H1 (cell line): ENCODE measurements around the gene PARD3. TPM values are rescaled to one million over a fixed set of nuclear protein-coding genes. Genes with fewer than 3 reads are reported as not detected.
"Not testable (repeated sequence)": the region's sequence is repeated elsewhere in the genome, so short reads cannot be mapped to it uniquely, and the experiment has no call there.

Experiments
- CTCF ChIA-PET: fragments of 300-600 bp; sonication (Branson Sonifier 250); formaldehyde crosslinking; loops from one replicate; lab custom pipeline; 2021; ENCODE audit not compliant: partially characterized antibody; lab: Charles Lee
- POLR2A ChIA-PET: fragments of 300-600 bp; sonication (Branson Sonifier 250); formaldehyde crosslinking; loops from one replicate; lab custom pipeline; 2021; ENCODE audit warnings: inconsistent platforms; ENCODE audit not compliant: partially characterized antibody; lab: Charles Lee
- DNase-seq, 2 experiments: peaks; one replicate each; pipeline versions ENCODE4 v3.0.0 to v3.0.0-alpha.2; 2010 to 2022; ENCODE audit warnings: low spot score in 2 of 2, low read depth in 1 of 2, mixed read lengths in 1 of 2
- FAIRE-seq: peaks from 2 replicates; lab custom pipeline; 2011; peaks lifted over from hg19 to GRCh38; lab: Jason Lieb, UNC
- H2AFZ ChIP-seq: 2 replicates; pipeline ENCODE4 v1.8.1; 2012; ENCODE audit warnings: low read length, inconsistent platforms
- H2AK5ac ChIP-seq: 2 replicates; pipeline ENCODE4 v1.6.1; 2013; ENCODE audit warnings: low read depth, low read length
- H2BK120ac ChIP-seq: replicated peaks from 2 replicates; pipeline ENCODE3; 2013; ENCODE audit warnings: low read depth, low read length, inconsistent platforms
- H2BK12ac ChIP-seq: 2 replicates; pipeline ENCODE4 v1.6.1; 2013; ENCODE audit warnings: low read depth, low read length
- H2BK15ac ChIP-seq: 2 replicates; pipeline ENCODE4 v1.6.1; 2013; ENCODE audit warnings: low read length
- H2BK20ac ChIP-seq: 2 replicates; pipeline ENCODE4 v1.6.1; 2013; ENCODE audit warnings: low read length
- H2BK5ac ChIP-seq: 2 replicates; pipeline ENCODE4 v1.6.1; 2013; ENCODE audit warnings: low read depth, low read length
- H3K14ac ChIP-seq: 2 replicates; pipeline ENCODE4 v1.6.1; 2013; ENCODE audit warnings: inconsistent platforms; ENCODE audit not compliant: insufficient read length
- H3K18ac ChIP-seq: 2 replicates; pipeline ENCODE4 v1.6.1; 2013; ENCODE audit warnings: low read length; ENCODE audit errors: extremely low read depth
- H3K23ac ChIP-seq: 2 replicates; pipeline ENCODE4 v1.6.1; 2013; ENCODE audit warnings: inconsistent platforms; ENCODE audit not compliant: insufficient read length
- H3K23me2 ChIP-seq: 2 replicates; pipeline ENCODE4 v1.6.1; 2013; ENCODE audit warnings: low read depth, low read length
- H3K27ac ChIP-seq: 2 replicates; pipeline ENCODE4 v1.6.1; 2011; ENCODE audit warnings: low read depth, low read length, inconsistent platforms
- H3K27me3 ChIP-seq, 4 experiments: replicated peaks in 1 of 4; 1 replicate in 1 of 4; 2 replicates in 3 of 4; pipeline versions ENCODE4 v1.6.1 to v1.8.1; 2011 to 2013; ENCODE audit warnings: low read length in 3 of 4, mild to moderate bottlenecking in 3 of 4, inconsistent platforms in 2 of 4, mixed read lengths in 2 of 4, moderate library complexity in 1 of 4; ENCODE audit not compliant: control insufficient read depth in 3 of 4, insufficient read depth in 3 of 4; ENCODE audit errors: extremely low read depth in 1 of 4
- H3K36me3 ChIP-seq, 4 experiments: 2 replicates each; pipeline versions ENCODE4 v1.6.1 to v1.8.1; 2011 to 2013; ENCODE audit warnings: mild to moderate bottlenecking in 4 of 4, low read length in 3 of 4, moderate library complexity in 2 of 4, control low read depth in 1 of 4, inconsistent platforms in 1 of 4; ENCODE audit not compliant: insufficient read depth in 4 of 4, control insufficient read depth in 2 of 4
- H3K4ac ChIP-seq: replicated peaks from 2 replicates; pipeline ENCODE3; 2013; ENCODE audit warnings: low read length, low read depth, mixed read lengths, inconsistent platforms; ENCODE audit not compliant: insufficient read length
- H3K4me1 ChIP-seq, 4 experiments: replicated peaks in 1 of 4; 1 replicate in 1 of 4; 2 replicates in 3 of 4; pipeline versions ENCODE4 v1.6.1 to v1.8.1; 2011 to 2013; ENCODE audit warnings: low read length in 3 of 4, inconsistent platforms in 2 of 4, mixed read lengths in 1 of 4; ENCODE audit not compliant: insufficient read depth in 4 of 4, control insufficient read depth in 3 of 4
- H3K4me2 ChIP-seq, 2 experiments: 2 replicates each; pipeline versions ENCODE4 v1.6.1 to v1.8.1; 2011 to 2013; ENCODE audit warnings: low read depth in 2 of 2, low read length in 2 of 2, control low read depth in 1 of 2, inconsistent platforms in 1 of 2, mild to moderate bottlenecking in 1 of 2; ENCODE audit not compliant: insufficient read depth in 1 of 2
- H3K4me3 ChIP-seq, 4 experiments: fragments of 200-600, 300-600 bp in 1 of 4; sonication (generic), shearing (Covaris generic), sonication (Bioruptor Twin) in 1 of 4; 2 replicates each; pipeline versions ENCODE4 v1.5.1 to v1.8.1; 2011 to 2016; ENCODE audit warnings: low read length in 4 of 4, low read depth in 3 of 4, control low read depth in 2 of 4, inconsistent platforms in 2 of 4, mild to moderate bottlenecking in 2 of 4, mixed read lengths in 1 of 4, moderate library complexity in 1 of 4; ENCODE audit not compliant: insufficient read depth in 2 of 4; ENCODE audit errors: extremely low read depth in 1 of 4
- H3K56ac ChIP-seq: replicated peaks from 2 replicates; pipeline ENCODE3; 2013; ENCODE audit warnings: low read depth, mild to moderate bottlenecking, mixed read lengths, low read length, inconsistent platforms; ENCODE audit not compliant: insufficient read length
- H3K79me1 ChIP-seq: 2 replicates; pipeline ENCODE4 v1.6.1; 2013; ENCODE audit warnings: low read depth, low read length, control low read depth
- H3K79me2 ChIP-seq, 2 experiments: 2 replicates each; pipeline versions ENCODE4 v1.6.1 to v1.8.1; 2012 to 2013; ENCODE audit warnings: low read length in 2 of 2, mild to moderate bottlenecking in 2 of 2, inconsistent platforms in 1 of 2; ENCODE audit not compliant: insufficient read depth in 2 of 2, control insufficient read depth in 1 of 2
- H3K9ac ChIP-seq, 4 experiments: replicated peaks in 1 of 4; 1 replicate in 1 of 4; 2 replicates in 3 of 4; pipeline versions ENCODE4 v1.6.1 to v1.8.1; 2011 to 2013; ENCODE audit warnings: low read depth in 3 of 4, low read length in 3 of 4, control low read depth in 2 of 4, mild to moderate bottlenecking in 2 of 4, moderate library complexity in 2 of 4, inconsistent platforms in 1 of 4; ENCODE audit errors: extremely low read depth in 1 of 4
- H3K9me3 ChIP-seq, 2 experiments: 2 replicates each; pipeline versions ENCODE4 v1.6.1 to v1.8.1; 2012 to 2013; ENCODE audit warnings: mild to moderate bottlenecking in 2 of 2, moderate library complexity in 2 of 2, control low read depth in 1 of 2, inconsistent platforms in 1 of 2, low read depth in 1 of 2, low read length in 1 of 2, mixed read lengths in 1 of 2; ENCODE audit not compliant: insufficient read depth in 2 of 2
- H4K20me1 ChIP-seq, 2 experiments: replicated peaks in 1 of 2; 2 replicates each; pipeline versions ENCODE3 to v1.8.1; 2011 to 2013; ENCODE audit warnings: inconsistent platforms in 2 of 2, low read length in 2 of 2, mild to moderate bottlenecking in 1 of 2; ENCODE audit not compliant: insufficient read depth in 2 of 2, control insufficient read depth in 1 of 2
- H4K5ac ChIP-seq: 2 replicates; pipeline ENCODE4 v1.6.1; 2013; ENCODE audit warnings: low read length, low read depth, mixed read lengths, inconsistent platforms; ENCODE audit not compliant: insufficient read length
- H4K8ac ChIP-seq: 2 replicates; pipeline ENCODE4 v1.8.0; 2013; ENCODE audit warnings: mild to moderate bottlenecking, moderate library complexity, low read length, inconsistent platforms; ENCODE audit not compliant: insufficient read depth; ENCODE audit errors: extremely low read depth
- H4K91ac ChIP-seq: replicated peaks from 2 replicates; pipeline ENCODE3; 2013; ENCODE audit warnings: low read length, mixed read lengths, inconsistent platforms; ENCODE audit not compliant: insufficient read length
- WGBS, 2 experiments: shearing (Covaris generic) in 1 of 2; methylation state at CpG; one replicate each; pipeline versions ENCODE4 v1.1.6 to v1.1.7; 2013 to 2015; ENCODE audit warnings: low lambda C conversion rate in 2 of 2, mixed read lengths in 2 of 2, inconsistent platforms in 1 of 2, low coverage in 1 of 2, missing lambda C conversion rate in 1 of 2; ENCODE audit not compliant: insufficient replicate concordance in 2 of 2, insufficient coverage in 1 of 2, insufficient read length in 1 of 2; ENCODE audit errors: extremely low coverage in 1 of 2, missing lambda C conversion rate in 1 of 2; 5-methylcytosine and 5-hydroxymethylcytosine counted together
- polyA plus RNA-seq, 7 experiments: library from polyadenylated mRNA; depleted of rRNA in 3 of 7; stranded (reverse) in 5 of 7; unstranded in 2 of 7; fragments of >200 nt in 5 of 7; fragments of 200-250 nt in 2 of 7; gene quantifications; 1 replicate in 5 of 7; 2 replicates in 1 of 7; 4 replicates in 1 of 7; pipeline versions ENCODE4 v1.2.1 to v1.2.3, GENCODE V29; 2011 to 2013; ENCODE audit warnings: missing spikeins in 2 of 7, mixed read lengths in 2 of 7
- total RNA-seq: library from RNA; stranded (reverse); fragmentation: NEBNext Ultra II Directional; extraction: Animal tissue kit (Norgen Biotek cat#: 25700); gene quantifications from 2 replicates; pipeline ENCODE4 v1.2.1, GENCODE V29; 2021

PARD3 gene
- total and polyA plus RNA-seq, 2 of the 8 experiments (the other 6 are each of a cell fraction or from before 2014, with no cell fraction given): 19.7 to 49.1 TPM

- H3K9me3 ChIP-seq, H3K4ac ChIP-seq, H3K4me1 ChIP-seq, H2BK5ac ChIP-seq, H4K8ac ChIP-seq, H3K4me3 ChIP-seq, DNase-seq, FAIRE-seq, H3K23ac ChIP-seq, H2BK15ac ChIP-seq, H2BK20ac ChIP-seq, H3K27ac ChIP-seq, H4K91ac ChIP-seq, H2AK5ac ChIP-seq, H3K4me2 ChIP-seq, H2BK120ac ChIP-seq, H4K5ac ChIP-seq, H3K18ac ChIP-seq, H2AFZ ChIP-seq, H3K23me2 ChIP-seq, POLR2A ChIA-PET, H3K14ac ChIP-seq, H3K56ac ChIP-seq, H3K9ac ChIP-seq, H4K20me1 ChIP-seq, H3K27me3 ChIP-seq, H3K36me3 ChIP-seq: not testable (repeated sequence)
- peaks cover 15% of the 10 kb centered on the region for H3K79me1 ChIP-seq
- 0 out of 2 replicates have a peak overlapping the region, but pooled peaks have one; percentile 9 for H2BK12ac ChIP-seq
- CTCF ChIA-PET: interaction anchor here (1.2 kb wide), 1 partner anchor 30 kb away, joined by 3 read pairs; no protein-coding TSS in a partner anchor
- H3K79me2 ChIP-seq: peaks cover 0 to 88% of the 10 kb centered on the region in 2 experiments; a peak in 2 of 4 replicates
- 82% methylated on average over 5 of the region's 5 CpGs; no CpG with 5 or more reads in 1 of the 2 experiments for WGBS, 2 experiments
Observed at GRCh38 chr10:34700752-34701151, 114.3 kb downstream of the PARD3 start.
